HG03135 (cell line): ENCODE measurements around the gene WDR48.

Experiments used
- ATAC-seq: cut with Tn5 transposase; IDR thresholded peaks from one replicate; pipeline ENCODE4 v1.9.1; 2021; ENCODE audit warnings: mild to moderate bottlenecking, moderate library complexity; ENCODE audit not compliant: unreplicated experiment

The WDR48 gene

DNA sequence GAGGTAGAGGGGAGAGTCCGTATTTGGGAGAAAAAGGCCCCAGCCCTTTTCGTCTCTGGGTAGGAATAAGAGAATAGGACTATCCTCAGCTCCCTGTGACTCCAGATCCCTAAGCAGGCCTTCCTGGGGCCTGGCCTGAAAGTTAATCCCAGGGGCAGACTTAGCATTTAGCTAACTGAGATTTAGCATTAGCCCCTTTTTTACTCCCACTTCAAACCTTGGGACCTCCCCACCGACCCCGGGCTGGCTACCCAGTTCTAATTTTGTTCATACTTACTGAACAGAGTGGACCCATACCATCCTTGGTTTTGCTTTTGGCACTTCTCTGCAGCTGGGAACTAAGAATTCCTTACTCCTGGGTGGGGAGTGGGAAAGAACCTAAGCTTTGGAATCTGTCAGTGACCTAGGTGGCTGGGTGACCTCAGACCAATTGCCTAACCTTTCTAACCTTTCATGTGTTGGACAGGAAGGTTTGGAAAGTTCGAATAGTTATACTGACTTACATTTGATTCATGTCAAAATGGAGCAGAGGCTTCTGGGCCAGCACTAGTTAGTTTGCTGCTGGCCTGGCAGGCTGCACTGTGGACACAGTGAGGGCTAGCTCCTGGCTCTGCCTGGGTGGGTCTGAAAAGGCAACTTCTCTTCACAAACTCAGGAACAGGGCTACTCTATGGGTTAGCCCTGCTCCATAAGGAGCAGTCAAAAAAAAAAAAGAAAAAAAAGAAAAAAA, 67.3 kb downstream of the WDR48 start:
- ATAC-seq: no peak

DNA sequence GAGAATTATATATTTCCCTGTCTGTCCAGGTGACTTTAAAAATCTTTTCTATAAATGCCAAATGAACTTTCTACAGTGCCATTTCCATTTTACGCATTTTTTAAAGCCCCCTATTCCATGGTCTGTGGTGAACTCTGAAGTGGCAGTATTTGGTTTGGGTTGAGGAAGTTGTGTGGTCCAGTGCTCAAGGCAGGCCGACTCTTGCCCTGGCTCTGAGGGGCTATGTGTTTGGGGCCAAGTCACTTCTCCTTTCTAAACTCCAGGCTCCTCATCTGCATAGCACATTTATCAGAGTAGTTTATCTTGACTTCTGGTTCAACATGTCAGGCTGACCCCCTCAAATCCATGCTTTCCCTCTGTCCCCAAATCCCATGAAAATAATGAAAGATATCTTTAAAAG, 69.8 kb downstream of the WDR48 start:
- ATAC-seq: no peak

DNA sequence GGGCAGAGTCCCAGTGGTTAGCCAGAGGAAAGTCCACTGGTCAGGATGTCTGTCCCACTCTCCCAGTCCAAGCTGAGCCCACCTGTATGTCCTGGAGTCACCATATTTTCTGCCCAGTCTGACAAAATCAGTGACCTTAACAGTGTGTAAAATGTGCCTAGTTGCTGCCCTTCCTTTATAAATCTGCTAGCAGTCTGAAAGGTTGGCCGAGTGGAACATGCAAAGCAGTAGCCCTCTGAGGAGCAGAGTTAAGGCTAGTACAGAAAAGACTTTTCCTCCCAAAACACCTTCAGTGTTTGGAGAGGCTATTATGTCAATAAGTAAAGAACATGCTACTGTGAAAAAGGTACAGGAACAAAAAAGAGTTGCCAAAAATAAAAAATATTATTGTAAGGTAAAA, 71.0 kb downstream of the WDR48 start:
- no peak for ATAC-seq

DNA sequence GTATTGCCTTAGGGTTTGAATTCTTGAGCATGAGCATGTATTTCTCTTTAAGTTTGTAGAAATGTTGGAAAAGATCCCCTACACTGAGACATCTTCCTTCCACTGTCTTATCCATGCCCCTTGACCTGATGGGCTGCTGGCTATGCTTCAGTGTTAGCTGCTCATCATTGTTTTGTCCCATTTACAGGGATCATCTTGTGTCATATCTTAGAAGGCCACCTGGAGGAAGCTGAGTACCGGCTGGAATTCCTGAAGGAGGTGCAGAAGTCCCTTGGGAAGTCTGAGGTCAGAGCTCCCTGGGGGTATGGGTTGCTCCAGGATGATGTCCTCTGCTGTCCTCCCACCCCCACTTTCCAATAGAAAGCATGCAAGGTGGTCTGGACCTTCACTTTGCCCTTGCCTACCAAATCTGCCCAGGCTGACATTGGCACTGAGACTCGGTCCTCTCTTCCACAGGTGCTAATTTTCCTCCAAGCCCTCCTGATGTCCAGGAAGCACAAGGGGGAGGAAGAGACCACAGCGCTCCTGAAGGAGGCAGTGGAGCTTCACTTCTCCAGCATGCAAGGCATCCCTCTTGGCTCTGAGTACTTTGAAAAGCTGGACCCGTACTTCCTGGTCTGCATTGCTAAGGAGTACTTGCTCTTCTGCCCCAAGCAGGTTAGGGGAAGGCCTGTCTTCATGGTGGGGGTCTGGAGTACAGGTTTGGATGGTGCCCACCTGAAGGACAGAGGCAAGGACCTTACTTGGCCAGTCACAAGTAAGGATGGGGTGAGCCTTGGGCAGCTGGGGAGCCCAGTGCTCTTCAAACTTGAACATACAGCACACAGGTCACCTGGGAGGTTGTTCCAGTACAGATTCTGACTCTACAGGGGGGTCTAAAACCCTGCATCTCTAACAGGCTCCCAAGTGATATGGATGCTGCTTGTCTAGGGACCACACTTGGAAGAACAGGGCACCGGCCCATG, 73.3 kb downstream of the WDR48 start:
- no peak for ATAC-seq

DNA sequence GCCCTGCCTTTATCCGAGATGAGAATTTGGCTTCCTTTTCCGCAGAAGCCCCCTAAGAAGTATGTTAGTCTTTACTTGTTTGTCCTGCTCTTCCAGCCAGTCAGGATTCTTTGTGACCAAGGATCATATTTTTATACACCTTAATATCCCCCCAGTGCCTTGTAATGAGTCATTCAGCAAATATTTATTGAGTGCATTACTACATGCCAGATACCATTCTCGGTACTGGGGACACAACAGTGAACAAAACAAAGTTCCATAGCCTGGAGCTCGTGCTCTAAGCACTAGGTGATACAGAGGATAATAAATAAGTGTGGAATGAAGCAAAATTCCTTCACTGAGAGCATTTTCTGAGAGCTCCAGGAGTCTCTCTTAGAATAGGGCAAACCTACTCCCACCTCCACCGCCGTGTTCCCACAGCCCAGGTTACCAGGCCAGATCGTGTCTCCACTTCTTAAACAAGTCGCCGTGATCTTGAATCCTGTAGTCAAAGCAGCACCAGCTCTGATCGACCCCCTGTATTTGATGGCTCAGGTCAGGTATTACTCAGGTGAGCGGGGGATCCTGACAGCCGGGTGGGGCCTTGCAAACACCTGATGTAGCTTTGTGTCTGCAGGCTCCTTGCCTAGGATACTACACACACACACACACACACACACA, 74.2 kb downstream of the WDR48 start:
- ATAC-seq: no peak

DNA sequence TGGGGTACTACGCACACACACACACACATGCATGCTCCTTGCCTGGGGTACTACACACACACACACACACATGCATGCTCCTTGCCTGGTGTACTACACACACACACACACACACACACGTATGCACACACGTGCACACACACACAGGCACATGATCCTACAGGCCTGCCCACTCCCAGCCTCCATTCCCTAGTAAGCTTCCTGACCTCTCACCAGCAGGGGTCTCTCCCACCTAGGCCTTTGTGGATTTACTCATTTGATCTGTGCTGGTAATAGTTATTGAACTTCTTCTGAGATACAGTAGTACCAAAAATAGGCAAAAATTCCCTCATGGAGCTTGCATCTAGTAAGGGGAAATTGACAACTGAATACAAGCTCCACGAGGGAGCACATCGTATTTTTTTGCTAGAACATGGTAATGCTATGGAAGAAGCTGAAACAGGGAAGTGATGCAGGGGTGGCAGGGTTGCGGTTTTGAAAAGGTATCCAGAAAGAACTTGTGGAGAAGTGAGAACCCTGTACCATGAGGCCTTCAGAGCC, 74.8 kb downstream of the WDR48 start:
- ATAC-seq: no peak

DNA sequence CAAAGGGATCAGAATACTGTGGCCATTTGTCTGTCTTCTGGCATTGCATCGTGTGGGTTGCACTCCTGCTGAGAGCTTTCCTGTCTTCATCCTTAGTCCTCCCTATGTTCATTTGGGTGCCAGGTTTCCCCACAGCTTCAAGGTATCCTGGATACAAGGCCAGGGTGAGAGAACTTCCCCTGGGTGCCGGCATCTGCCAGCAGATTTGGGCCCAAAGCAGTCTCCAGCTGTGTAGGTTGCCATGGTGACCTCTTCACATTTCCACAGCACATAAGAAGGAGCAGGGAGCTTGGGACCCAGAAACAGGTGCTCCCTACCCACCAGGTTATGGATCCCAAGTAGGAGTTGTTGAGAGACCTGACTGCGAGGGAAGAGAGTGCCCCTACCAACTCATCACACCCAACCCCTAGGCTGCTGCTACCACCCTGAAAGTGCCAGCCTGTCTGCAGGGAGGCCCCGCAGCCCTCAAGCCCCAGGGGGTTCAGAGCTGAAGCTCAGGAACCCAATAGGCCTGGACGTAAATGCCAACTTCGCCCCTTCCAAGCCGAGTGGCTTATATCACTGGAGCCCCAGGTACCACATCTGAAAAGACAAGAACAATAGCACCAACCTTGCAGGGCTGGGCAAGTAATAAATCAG, 75.6 kb downstream of the WDR48 start:
- ATAC-seq: no peak

DNA sequence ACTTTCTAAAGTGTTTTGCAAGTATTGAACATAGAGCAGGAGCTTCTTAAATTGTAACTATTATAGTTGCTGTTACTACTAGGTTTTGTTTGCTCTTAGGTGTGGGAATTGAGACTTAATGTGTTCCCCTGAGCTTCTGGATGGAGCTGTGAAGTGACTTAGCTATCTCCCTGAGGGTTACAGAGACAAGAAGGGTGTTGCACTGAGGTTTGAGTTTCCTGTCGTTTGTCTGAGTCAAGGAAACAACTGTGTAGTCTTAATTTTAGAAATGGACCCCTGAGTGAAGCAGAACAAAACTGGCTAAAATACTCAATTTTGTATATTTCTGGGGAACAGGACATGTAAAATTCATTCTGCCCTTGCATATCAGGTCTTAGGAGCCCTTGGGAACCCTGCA, 76.1 kb downstream of the WDR48 start:
- ATAC-seq: no peak

DNA sequence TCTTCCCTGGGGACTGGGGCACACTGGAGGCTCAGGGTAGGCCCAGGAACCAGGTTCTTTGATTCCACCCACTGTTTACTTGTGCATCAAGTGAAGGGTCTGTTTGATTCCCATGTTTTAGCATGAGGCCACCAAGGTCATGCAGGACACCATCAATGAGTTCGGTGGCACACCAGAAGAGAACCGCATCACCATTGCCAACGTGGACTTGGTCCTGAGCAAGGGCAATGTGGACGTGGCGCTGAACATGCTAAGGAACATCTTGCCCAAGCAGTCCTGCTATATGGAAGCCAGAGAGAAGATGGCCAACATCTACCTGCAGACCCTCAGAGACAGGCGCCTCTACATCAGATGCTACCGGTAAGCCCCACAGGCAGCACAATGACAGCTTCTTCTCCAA, 77.1 kb downstream of the WDR48 start:
- ATAC-seq: no peak

DNA sequence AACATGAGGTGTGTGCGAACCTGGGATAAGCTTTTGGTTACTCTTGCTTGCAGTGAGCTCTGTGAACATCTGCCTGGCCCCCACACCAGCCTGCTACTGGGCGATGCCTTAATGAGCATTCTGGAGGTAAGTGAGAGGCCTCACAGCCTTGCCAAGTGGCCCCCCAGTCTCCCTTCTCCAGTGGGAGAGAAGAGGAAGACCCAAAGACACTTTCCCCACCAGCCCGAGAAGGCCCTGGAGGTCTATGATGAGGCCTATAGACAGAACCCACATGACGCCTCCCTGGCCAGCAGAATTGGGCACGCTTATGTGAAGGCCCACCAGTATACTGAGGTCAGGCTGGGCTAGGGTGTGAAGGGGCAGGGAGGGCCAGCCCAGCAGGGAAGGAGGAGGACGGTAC, 78.2 kb downstream of the WDR48 start:
- ATAC-seq: no peak

DNA sequence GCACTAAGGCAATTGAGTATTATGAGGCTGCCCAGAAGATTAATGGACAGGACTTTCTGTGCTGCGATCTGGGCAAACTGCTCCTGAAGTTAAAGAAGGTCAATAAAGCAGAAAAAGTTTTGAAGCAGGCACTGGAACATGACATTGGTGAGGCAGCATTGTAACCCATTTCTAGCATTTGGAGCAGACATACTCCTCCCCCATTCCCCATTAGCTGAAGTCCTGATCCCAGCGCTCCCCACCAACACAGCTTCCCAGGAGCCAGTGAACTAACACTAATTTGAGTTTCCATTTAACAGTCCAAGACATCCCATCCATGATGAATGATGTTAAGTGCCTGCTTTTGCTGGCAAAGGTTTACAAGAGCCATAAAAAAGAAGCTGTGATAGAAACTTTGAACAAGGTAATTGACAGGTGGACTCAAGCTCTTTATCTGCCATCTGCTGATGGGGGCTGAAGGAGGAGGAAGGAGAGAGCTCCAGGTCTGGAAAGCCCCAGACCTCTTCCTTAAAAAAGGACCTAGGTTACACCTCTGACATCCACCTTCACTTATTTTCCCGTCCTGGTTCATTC, 79.0 kb downstream of the WDR48 start:
- ATAC-seq: no peak

DNA sequence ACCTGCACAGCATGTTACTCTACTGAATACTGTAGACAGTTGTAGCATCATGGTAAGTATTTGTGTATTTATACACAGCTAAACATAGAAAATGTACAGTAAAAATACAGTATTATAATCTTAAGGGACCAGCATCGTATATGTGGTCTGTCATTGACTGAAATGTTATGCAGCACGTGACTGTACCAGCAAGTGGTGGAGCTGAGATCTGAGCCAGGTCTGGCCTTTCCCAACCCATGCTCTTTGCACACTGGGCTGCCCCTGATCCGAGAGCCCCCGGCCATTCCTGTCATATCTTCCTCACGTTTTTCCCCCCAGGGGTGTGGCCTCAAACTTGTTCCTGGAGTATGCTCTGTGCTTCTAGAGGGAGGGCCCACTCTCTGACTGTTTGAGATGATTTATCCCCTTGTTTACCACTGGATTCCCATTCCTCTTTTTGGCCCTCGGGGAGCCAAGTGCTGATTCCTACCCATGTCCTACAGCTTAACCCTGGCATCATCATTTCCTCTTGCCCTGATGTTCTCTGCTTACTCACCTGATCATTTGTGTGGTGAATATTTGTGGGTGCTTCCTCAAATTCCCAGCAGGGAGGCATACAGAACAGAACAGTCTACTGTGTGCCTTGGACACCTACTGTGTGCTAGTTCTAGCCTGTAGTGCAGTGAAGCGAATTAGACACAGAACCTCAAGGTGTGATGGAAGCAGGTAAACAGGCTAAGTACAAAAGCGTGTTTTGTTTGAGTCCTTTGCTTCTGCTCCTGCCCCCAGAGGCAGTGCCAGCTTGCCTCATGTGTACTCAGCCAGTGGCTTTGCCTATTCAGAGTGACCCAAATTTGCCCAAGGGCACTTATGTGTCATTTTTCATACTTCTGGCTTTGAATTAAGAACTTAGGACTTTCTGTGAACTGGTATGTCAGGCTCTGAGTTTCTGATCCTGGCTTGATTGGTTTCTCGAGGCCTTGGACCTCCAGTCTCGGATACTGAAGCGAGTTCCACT, 80.6 kb downstream of the WDR48 start:
- no peak for ATAC-seq

DNA sequence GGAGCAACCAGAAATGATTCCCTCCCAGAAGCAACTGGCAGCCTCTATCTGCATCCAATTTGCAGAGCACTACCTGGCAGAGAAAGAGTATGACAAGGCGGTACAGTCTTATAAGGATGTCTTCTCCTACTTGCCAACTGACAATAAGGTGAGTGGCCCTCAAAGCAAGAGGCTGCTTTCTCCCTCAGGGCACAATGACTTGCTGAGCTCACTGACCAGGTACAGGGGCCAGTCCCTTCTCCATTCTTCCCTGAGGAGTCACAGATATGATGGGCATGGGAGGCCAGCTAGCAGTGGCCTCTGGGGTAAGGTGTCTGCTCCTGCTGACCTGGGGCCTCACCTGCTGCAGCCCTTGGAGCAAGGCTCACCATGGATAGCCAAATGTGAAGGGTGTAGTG, 81.3 kb downstream of the WDR48 start:
- ATAC-seq: no peak

DNA sequence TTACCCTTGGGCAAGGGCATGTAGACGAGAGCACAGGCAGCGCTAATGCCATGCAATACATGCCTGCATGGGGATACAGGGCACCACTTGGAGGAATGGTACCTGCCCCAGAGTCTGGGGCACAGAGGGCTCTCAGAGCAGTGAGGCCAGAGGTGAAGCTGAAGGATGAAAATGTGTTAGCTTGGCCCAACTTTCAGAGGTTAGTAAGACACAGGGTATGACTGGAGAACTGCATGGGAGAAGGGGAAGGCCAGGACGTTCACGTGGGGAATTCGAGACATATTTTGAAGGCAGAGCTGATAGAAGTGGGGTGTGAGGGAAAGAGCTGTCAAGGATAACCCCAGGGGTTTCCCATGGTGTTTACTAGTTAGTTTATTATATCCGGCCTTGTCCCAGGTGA, 82.0 kb downstream of the WDR48 start:
- ATAC-seq: no peak

DNA sequence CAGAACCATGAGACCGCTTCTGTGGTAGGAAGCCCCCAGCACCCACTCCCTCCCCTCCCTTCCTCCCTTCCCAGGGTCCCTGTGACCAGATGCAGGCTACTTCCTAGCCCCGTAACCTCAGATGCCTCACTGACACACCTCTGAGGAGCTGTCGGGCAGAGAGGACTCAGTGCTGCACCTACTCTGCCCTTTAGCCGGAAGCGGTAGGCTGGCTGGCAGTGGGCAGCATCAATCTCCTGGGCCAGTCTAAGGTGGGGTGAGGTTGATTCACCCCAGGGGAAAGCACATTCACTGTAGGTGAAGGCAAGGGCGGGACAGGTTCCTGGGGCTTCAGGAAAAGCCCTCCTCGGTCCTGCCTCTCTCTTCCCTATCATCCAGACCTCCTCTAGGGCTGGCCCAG, 82.5 kb downstream of the WDR48 start:
- no peak for ATAC-seq

DNA sequence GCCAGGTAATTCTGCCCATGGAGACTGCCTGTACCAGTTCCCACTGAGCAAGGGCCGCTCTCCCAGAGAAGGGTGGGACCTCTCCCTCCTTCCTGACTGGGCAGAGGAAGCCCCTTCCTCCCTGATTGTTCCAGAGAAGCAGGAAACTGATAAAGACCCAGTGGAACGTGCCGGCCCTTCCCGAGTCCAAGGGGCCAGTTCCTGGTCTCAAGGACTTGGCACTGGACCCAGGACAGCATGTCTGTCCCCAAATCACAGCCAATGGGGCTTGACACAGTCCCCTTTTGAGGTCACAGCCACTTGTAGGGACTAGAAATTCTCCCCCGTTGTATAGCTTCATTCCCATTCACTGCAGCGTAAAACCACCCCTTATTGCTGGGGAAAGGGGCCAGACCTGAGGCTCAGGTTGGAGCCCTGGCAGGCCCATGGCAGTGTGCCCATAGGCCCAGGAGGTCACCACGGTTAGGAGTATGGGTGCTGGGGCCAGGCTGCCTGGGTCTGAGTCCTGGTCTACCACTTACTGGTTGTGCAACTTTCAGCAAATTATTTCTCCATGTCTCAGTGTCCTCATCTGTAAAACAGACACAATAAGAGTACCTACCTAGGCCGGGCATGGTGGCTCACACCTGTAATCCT, 83.5 kb downstream of the WDR48 start:
- no peak for ATAC-seq

DNA sequence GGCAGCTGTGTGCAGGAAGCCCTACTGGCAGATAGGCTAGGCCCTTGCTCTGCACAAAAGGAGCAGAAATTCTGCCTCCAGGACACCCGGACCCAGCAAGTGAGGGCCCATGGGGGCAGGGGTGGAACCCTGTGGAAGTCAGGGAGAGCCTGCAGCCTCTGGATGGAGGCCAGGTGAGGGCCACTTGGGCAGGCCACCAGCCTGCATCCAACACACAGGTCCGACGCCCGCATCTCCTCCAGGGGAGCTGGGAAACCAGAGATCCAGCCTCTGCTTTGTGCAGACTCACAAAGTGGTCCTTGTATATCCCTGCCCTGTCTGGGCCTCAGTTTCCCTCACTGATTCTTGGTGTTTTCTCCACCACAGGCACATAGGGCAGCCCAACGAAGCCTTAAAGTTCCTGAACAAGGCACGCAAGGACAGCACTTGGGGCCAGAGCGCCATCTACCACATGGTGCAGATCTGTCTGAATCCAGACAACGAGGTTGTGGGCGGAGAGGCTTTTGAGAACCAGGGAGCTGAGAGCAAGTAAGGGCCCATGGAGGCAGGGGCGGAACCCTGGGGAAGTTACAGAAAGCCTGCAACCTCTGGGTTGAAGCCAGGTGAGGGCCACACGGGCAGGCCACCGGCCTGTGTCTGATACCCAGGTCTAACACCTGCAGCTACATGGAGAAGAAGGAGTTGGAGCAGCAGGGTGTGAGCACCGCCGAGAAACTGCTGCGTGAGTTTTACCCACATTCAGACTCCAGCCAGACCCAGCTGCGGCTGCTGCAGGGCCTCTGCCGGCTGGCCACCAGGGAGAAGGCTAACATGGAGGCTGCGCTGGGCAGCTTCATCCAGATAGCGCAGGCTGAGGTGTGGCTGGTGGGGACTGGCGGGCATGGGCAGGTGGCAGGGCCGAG, 85.0 kb downstream of the WDR48 start:
- ATAC-seq: no peak

DNA sequence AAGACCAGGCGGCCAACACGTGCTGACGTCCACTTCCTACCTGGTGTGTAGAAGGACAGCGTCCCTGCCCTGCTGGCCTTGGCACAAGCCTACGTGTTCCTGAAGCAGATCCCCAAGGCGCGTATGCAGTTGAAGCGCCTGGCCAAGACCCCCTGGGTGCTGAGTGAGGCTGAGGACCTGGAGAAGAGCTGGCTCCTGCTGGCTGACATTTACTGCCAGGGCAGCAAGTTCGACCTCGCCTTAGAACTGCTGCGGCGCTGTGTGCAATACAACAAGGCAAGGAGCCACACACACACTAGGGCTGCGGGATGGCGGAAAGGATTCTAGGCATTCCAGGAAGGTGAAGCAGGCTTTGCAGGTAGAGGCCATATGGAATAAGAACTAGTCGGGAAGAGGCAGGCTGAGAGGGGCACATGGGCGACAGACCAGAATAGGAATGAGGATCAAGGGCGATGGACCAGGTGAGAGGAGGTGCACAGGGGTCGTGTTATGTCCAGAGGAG, 85.7 kb downstream of the WDR48 start:
- no peak for ATAC-seq
